ENCODE measurements around the gene SERPINA9.
"Not testable (repeated sequence)": the region's sequence is repeated elsewhere in the genome, so short reads cannot be mapped to it uniquely, and the experiment has no call there.

GRCh38 chr14:94482132-94483070 lies 6.4 kb upstream of the SERPINA9 start:
- TF ChIP-seq RCOR1 (IDR thresholded peaks at IDR 0.05; ENCODE audit: low read depth, low read length); POLR2A (IDR thresholded peaks at IDR 0.05; ENCODE audit: low read length): not testable (repeated sequence)
- TF ChIP-seq, protein P1, sequence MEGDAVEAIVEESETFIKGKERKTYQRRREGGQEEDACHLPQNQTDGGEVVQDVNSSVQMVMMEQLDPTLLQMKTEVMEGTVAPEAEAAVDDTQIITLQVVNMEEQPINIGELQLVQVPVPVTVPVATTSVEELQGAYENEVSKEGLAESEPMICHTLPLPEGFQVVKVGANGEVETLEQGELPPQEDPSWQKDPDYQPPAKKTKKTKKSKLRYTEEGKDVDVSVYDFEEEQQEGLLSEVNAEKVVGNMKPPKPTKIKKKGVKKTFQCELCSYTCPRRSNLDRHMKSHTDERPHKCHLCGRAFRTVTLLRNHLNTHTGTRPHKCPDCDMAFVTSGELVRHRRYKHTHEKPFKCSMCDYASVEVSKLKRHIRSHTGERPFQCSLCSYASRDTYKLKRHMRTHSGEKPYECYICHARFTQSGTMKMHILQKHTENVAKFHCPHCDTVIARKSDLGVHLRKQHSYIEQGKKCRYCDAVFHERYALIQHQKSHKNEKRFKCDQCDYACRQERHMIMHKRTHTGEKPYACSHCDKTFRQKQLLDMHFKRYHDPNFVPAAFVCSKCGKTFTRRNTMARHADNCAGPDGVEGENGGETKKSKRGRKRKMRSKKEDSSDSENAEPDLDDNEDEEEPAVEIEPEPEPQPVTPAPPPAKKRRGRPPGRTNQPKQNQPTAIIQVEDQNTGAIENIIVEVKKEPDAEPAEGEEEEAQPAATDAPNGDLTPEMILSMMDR (IDR thresholded peaks at IDR 0.05) = not testable (repeated sequence)
- TF ChIP-seq, protein P2, sequence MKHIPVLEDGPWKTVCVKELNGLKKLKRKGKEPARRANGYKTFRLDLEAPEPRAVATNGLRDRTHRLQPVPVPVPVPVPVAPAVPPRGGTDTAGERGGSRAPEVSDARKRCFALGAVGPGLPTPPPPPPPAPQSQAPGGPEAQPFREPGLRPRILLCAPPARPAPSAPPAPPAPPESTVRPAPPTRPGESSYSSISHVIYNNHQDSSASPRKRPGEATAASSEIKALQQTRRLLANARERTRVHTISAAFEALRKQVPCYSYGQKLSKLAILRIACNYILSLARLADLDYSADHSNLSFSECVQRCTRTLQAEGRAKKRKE (CRISPR knock-in tag; IDR thresholded peaks at IDR 0.05; ENCODE audit: low read depth) = not testable (repeated sequence)

All from A549 (cell line).